ENCODE results near the gene TK1.

DNA sequence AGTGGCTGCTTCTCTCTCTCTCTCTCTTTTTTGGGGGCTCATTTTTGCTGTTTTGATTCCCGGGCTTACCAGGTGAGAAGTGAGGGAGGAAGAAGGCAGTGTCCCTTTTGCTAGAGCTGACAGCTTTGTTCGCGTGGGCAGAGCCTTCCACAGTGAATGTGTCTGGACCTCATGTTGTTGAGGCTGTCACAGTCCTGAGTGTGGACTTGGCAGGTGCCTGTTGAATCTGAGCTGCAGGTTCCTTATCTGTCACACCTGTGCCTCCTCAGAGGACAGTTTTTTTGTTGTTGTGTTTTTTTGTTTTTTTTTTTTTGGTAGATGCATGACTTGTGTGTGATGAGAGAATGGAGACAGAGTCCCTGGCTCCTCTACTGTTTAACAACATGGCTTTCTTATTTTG is 36.9 kb upstream of the TK1 start:
- TF ChIP-seq, protein P1, sequence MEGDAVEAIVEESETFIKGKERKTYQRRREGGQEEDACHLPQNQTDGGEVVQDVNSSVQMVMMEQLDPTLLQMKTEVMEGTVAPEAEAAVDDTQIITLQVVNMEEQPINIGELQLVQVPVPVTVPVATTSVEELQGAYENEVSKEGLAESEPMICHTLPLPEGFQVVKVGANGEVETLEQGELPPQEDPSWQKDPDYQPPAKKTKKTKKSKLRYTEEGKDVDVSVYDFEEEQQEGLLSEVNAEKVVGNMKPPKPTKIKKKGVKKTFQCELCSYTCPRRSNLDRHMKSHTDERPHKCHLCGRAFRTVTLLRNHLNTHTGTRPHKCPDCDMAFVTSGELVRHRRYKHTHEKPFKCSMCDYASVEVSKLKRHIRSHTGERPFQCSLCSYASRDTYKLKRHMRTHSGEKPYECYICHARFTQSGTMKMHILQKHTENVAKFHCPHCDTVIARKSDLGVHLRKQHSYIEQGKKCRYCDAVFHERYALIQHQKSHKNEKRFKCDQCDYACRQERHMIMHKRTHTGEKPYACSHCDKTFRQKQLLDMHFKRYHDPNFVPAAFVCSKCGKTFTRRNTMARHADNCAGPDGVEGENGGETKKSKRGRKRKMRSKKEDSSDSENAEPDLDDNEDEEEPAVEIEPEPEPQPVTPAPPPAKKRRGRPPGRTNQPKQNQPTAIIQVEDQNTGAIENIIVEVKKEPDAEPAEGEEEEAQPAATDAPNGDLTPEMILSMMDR (IDR thresholded peaks at IDR 0.05) = no peak
- TF ChIP-seq POLR2A (IDR thresholded peaks at IDR 0.05) = no peak
